RWPE1 (cell line): ENCODE data around the gene HHAT.

Source experiments
- CTCF ChIA-PET: fragments of 350-600 bp; sonication (Branson Sonifier 250); formaldehyde crosslinking; extraction: SDS; loops from one replicate; lab custom pipeline; 2021; lab: Yijun Ruan, JAX
- POLR2A ChIA-PET: fragments of 400-600 bp; formaldehyde crosslinking; extraction: SDS; loops from one replicate; lab custom pipeline; 2020; ENCODE audit warnings: antibody characterized with exemption; ENCODE audit not compliant: low non-redundant PET; lab: Yijun Ruan, JAX
- DNase-seq: peaks from one replicate; pipeline ENCODE4 v3.0.0; 2012; ENCODE audit warnings: low spot score
- H3K27ac ChIP-seq: fragments of 450-650 bp; 2 replicates; pipeline ENCODE4 v1.5.1; 2017
- TF ChIP-seq, protein P1 (sequence below): fragments of 450-650 bp; conservative IDR thresholded peaks from 2 replicates; pipeline ENCODE4 v1.5.1; 2017; ENCODE audit warnings: low read depth, mild to moderate bottlenecking

Gene HHAT

DNA sequence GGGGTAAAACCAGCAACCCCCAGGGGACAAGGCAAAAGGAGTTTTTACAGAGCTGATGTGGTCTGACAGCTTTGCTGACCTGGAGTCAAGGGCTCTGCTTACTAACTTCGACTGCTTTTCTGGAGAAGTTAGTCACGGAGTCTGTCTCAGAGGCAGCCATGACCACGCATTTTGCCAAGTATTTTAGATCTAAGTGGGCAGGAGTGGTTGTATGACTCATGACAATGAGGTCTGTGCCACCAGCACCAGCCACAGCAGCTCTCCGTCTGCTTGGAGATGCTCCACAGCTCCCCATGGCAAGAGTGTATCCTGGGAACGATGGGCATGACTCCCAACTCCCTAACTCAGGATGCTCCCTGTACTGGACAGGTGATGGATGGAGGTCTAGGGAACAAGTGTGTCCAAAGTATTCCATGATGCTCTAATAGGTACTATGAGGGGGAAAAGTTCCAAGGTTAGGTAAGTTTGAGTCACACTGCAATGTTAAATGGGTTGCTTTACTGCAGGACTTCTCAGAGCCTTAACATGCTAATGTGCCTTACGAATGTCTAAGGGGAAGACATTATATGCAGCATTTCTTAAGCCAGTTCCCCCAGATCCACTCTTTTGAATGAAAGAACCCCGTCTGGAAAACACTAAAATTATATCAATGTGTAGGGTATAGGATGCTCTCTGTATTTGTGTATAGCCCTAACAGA, 359.0 kb downstream of the HHAT start:
- TF ChIP-seq, protein P1, sequence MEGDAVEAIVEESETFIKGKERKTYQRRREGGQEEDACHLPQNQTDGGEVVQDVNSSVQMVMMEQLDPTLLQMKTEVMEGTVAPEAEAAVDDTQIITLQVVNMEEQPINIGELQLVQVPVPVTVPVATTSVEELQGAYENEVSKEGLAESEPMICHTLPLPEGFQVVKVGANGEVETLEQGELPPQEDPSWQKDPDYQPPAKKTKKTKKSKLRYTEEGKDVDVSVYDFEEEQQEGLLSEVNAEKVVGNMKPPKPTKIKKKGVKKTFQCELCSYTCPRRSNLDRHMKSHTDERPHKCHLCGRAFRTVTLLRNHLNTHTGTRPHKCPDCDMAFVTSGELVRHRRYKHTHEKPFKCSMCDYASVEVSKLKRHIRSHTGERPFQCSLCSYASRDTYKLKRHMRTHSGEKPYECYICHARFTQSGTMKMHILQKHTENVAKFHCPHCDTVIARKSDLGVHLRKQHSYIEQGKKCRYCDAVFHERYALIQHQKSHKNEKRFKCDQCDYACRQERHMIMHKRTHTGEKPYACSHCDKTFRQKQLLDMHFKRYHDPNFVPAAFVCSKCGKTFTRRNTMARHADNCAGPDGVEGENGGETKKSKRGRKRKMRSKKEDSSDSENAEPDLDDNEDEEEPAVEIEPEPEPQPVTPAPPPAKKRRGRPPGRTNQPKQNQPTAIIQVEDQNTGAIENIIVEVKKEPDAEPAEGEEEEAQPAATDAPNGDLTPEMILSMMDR, result no peak
- CTCF ChIA-PET, result no interaction called here
- no peak overlapping the region for H3K27ac ChIP-seq
- POLR2A ChIA-PET, result no interaction called here
- no peak for DNase-seq

- ChIA-PET CTCF (interaction anchor here (0.6 kb wide), 1 partner anchor 161 kb away, joined by 3 read pairs; no protein-coding TSS in a partner anchor), POLR2A (no interaction called here)
- no peak overlapping the region for H3K27ac ChIP-seq
- DNase-seq, result no peak
- TF ChIP-seq, protein P1, result no peak
Measured at GRCh38 chr1:210688512-210689234, 360.0 kb downstream of the HHAT start.

DNA sequence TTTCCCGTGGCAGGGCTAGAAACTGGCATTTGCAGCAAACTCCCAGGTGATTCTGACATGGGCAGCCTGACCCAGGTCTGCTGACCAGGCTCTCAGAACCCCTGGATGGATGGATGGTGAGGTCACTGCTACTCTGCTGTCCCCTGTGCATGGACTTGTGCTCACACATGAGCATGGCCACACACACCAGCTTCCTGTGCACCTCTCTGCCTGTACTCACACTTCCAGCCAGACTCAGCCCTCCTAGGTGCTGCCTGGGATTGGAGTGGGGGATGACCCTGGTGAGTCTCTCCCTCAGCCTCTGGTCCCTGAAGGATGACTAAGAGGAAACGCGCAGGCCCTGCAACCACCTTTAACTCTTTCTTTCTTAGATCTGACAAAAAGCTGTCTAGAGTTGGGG, 361.1 kb downstream of the HHAT start:
- CTCF ChIA-PET, result no interaction called here
- DNase-seq, result no peak
- POLR2A ChIA-PET, result no interaction called here
- TF ChIP-seq, protein P1, result no peak
- no peak overlapping the region for H3K27ac ChIP-seq

DNA sequence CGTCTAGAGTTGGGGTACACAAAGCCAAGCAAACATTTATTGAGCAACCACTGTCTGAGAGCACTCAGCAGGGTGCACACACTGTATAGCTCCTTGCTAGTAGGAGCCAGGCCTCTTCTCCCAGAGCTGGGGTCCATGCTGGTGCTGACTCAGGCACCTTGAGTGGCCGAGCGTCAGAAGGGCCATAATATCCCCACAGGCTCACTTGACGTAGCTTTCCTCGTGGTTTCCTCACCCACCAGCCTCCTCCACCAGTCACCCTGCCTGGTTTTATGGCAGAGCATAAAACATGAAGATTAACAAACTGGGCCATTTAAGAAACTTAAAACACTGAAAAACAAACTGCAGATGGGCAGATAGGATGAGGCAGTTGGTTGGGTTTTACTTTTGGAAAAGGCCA, 361.5 kb downstream of the HHAT start:
- POLR2A ChIA-PET, result no interaction called here
- no peak for DNase-seq
- CTCF ChIA-PET, result no interaction called here
- H3K27ac ChIP-seq, result no peak overlapping the region
- TF ChIP-seq, protein P1, result no peak

- POLR2A ChIA-PET, result no interaction called here
- TF ChIP-seq, protein P1, result no peak
- CTCF ChIA-PET, result no interaction called here
- no peak overlapping the region for H3K27ac ChIP-seq
- no peak for DNase-seq
Measured at GRCh38 chr1:210691039-210691610, 362.4 kb downstream of the HHAT start.

DNA sequence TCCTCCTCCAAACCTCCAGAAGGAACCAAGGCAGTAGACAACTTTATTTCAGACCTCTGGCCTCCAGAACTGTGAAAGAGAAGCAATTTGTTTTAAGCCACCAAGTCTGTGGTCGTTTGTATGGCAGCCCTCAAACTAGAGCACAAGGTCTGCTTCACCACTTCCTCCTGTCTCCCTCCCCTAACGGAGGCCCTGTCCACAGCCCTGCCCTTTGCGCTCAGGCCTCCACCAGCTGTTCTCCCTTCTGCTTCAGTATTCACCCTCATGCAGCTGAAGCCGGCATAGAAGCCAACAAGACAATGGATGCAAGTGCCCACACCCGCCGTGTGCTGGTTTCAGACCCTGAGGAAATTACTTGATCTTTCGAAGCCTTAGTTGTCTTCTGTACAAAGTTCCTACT, 364.1 kb downstream of the HHAT start:
- H3K27ac ChIP-seq, result no peak overlapping the region
- DNase-seq, result no peak
- TF ChIP-seq, protein P1, result no peak
- POLR2A ChIA-PET, result no interaction called here
- CTCF ChIA-PET, result no interaction called here
